Measurements from ENCODE around the gene LMTK2. TPM values are rescaled to one million over a fixed set of nuclear protein-coding genes. Genes with fewer than 3 reads are reported as not detected.

LMTK2 gene
- 10 to 100 TPM; 10.2 TPM for total RNA-seq

- Mint-ChIP-seq H3K36me3 (ENCODE audit: low read depth) (peaks cover 2% of the 10 kb centered on the region), H3K4me3 (peak within 1 kb of the TSS; percentile 95), H3K9me3 (ENCODE audit: insufficient read depth) (no peaks in the 10 kb centered on the region), H3K27ac (peak within 1 kb of the TSS; percentile 94), H3K4me1 (ENCODE audit: low read depth) (peaks cover 15% of the 10 kb centered on the region), H3K27me3 (ENCODE audit: low read depth) (no peaks in the 10 kb centered on the region)
- peak; percentile 100 for ATAC-seq
- DNase-seq: peak; percentile 95
- ChIA-PET POLR2A (interaction anchor here (1.0 to 1.5 kb wide), 2 partner anchors 59 to 144 kb away, joined by 4 to 5 read pairs; no protein-coding TSS in a partner anchor), CTCF (interaction anchor here (0.8 to 2.5 kb wide), 14 partner anchors 10 to 85 kb away, joined by 3 to 22 read pairs (median 4); no protein-coding TSS in a partner anchor)
These were observed at the start of gene LMTK2 for GRCh38 chr7:98106647-98107312. LMTK2 (plus strand) TSS chr7:98106862; CDS start chr7:98107178, 316 bp downstream.

GRCh38 chr7:98057157-98057556 lies 49.5 kb upstream of the LMTK2 start:
- no peaks in the 10 kb centered on the region for H3K27me3 Mint-ChIP-seq (ENCODE audit: low read depth)
- POLR2A ChIA-PET: no interaction called here
- no peak overlapping the region for H3K27ac Mint-ChIP-seq
- no peaks in the 10 kb centered on the region for H3K4me1 Mint-ChIP-seq (ENCODE audit: low read depth)
- H3K36me3 Mint-ChIP-seq (ENCODE audit: low read depth): no peaks in the 10 kb centered on the region
- H3K4me3 Mint-ChIP-seq: no peak overlapping the region
- DNase-seq (no peak), ATAC-seq (no peak)
- CTCF ChIA-PET: no interaction called here
- no peaks in the 10 kb centered on the region for H3K9me3 Mint-ChIP-seq (ENCODE audit: insufficient read depth)

- Mint-ChIP-seq H3K9me3 (ENCODE audit: insufficient read depth) (no peaks in the 10 kb centered on the region), H3K36me3 (ENCODE audit: low read depth) (no peaks in the 10 kb centered on the region), H3K27me3 (ENCODE audit: low read depth) (no peaks in the 10 kb centered on the region), H3K4me1 (ENCODE audit: low read depth) (no peaks in the 10 kb centered on the region), H3K4me3 (no peak overlapping the region), H3K27ac (no peak overlapping the region)
- DNase-seq (no peak), ATAC-seq (no peak)
- CTCF ChIA-PET: no interaction called here
- POLR2A ChIA-PET: no interaction called here
These were observed 48.5 kb upstream of the LMTK2 start for GRCh38 chr7:98058186-98058585.

GRCh38 chr7:98064233-98064632 lies 42.4 kb upstream of the LMTK2 start:
- CTCF ChIA-PET: no interaction called here
- no peaks in the 10 kb centered on the region for H3K4me1 Mint-ChIP-seq (ENCODE audit: low read depth)
- H3K36me3 Mint-ChIP-seq (ENCODE audit: low read depth): no peaks in the 10 kb centered on the region
- POLR2A ChIA-PET: no interaction called here
- no peak for DNase-seq
- H3K9me3 Mint-ChIP-seq (ENCODE audit: insufficient read depth): no peaks in the 10 kb centered on the region
- ATAC-seq: no peak
- H3K27ac Mint-ChIP-seq: no peak overlapping the region
- H3K27me3 Mint-ChIP-seq (ENCODE audit: low read depth): no peaks in the 10 kb centered on the region
- H3K4me3 Mint-ChIP-seq: no peak overlapping the region

GRCh38 chr7:98066208-98066607 lies 40.5 kb upstream of the LMTK2 start:
- CTCF ChIA-PET: no interaction called here
- Mint-ChIP-seq H3K27me3 (ENCODE audit: low read depth) (no peaks in the 10 kb centered on the region), H3K9me3 (ENCODE audit: insufficient read depth) (no peaks in the 10 kb centered on the region), H3K36me3 (ENCODE audit: low read depth) (no peaks in the 10 kb centered on the region), H3K4me3 (no peak overlapping the region), H3K4me1 (ENCODE audit: low read depth) (no peaks in the 10 kb centered on the region), H3K27ac (no peak overlapping the region)
- DNase-seq: no peak
- no peak for ATAC-seq
- POLR2A ChIA-PET: no interaction called here

- ATAC-seq: no peak
- DNase-seq: no peak
- CTCF ChIA-PET: no interaction called here
These were observed 39.6 kb upstream of the LMTK2 start for GRCh38 chr7:98066934-98067507.

GRCh38 chr7:98073047-98073446 lies 33.6 kb upstream of the LMTK2 start:
- DNase-seq (no peak), ATAC-seq (no peak)
- H3K9me3 Mint-ChIP-seq (ENCODE audit: insufficient read depth): no peaks in the 10 kb centered on the region
- H3K27ac Mint-ChIP-seq: no peak overlapping the region
- no peaks in the 10 kb centered on the region for H3K27me3 Mint-ChIP-seq (ENCODE audit: low read depth)
- CTCF ChIA-PET: no interaction called here
- H3K4me3 Mint-ChIP-seq: no peak overlapping the region
- no peaks in the 10 kb centered on the region for H3K4me1 Mint-ChIP-seq (ENCODE audit: low read depth)
- no peaks in the 10 kb centered on the region for H3K36me3 Mint-ChIP-seq (ENCODE audit: low read depth)
- POLR2A ChIA-PET: no interaction called here

More at GRCh38 chr7:98066934-98067507, 39.6 kb upstream of the LMTK2 start:
- POLR2A ChIA-PET: no interaction called here
- no peaks in the 10 kb centered on the region for H3K4me1 Mint-ChIP-seq (ENCODE audit: low read depth)
- no peak overlapping the region for H3K27ac Mint-ChIP-seq
- H3K27me3 Mint-ChIP-seq (ENCODE audit: low read depth): no peaks in the 10 kb centered on the region
- H3K9me3 Mint-ChIP-seq (ENCODE audit: insufficient read depth): no peaks in the 10 kb centered on the region
- H3K36me3 Mint-ChIP-seq (ENCODE audit: low read depth): no peaks in the 10 kb centered on the region
- H3K4me3 Mint-ChIP-seq: no peak overlapping the region

GRCh38 chr7:98075801-98076200 lies 30.9 kb upstream of the LMTK2 start:
- ChIA-PET POLR2A (no interaction called here), CTCF (no interaction called here)
- Mint-ChIP-seq H3K36me3 (ENCODE audit: low read depth) (no peaks in the 10 kb centered on the region), H3K27ac (no peak overlapping the region), H3K4me3 (no peak overlapping the region), H3K9me3 (ENCODE audit: insufficient read depth) (no peaks in the 10 kb centered on the region), H3K4me1 (ENCODE audit: low read depth) (no peaks in the 10 kb centered on the region), H3K27me3 (ENCODE audit: low read depth) (no peaks in the 10 kb centered on the region)
- ATAC-seq (no peak), DNase-seq (no peak)

GRCh38 chr7:98077762-98078161 lies 28.9 kb upstream of the LMTK2 start:
- ChIA-PET POLR2A (no interaction called here), CTCF (no interaction called here)
- no peak overlapping the region for H3K4me3 Mint-ChIP-seq
- ATAC-seq (no peak), DNase-seq (no peak)
- no peak overlapping the region for H3K27ac Mint-ChIP-seq
- no peaks in the 10 kb centered on the region for H3K27me3 Mint-ChIP-seq (ENCODE audit: low read depth)
- H3K36me3 Mint-ChIP-seq (ENCODE audit: low read depth): no peaks in the 10 kb centered on the region
- no peaks in the 10 kb centered on the region for H3K4me1 Mint-ChIP-seq (ENCODE audit: low read depth)
- no peaks in the 10 kb centered on the region for H3K9me3 Mint-ChIP-seq (ENCODE audit: insufficient read depth)

GRCh38 chr7:98078197-98078870 lies 28.3 kb upstream of the LMTK2 start:
- ATAC-seq (no peak), DNase-seq (no peak)
- POLR2A ChIA-PET: no interaction called here
- no peak overlapping the region for H3K27ac Mint-ChIP-seq
- H3K9me3 Mint-ChIP-seq (ENCODE audit: insufficient read depth): no peaks in the 10 kb centered on the region
- H3K27me3 Mint-ChIP-seq (ENCODE audit: low read depth): no peaks in the 10 kb centered on the region
- H3K36me3 Mint-ChIP-seq (ENCODE audit: low read depth): no peaks in the 10 kb centered on the region
- no peaks in the 10 kb centered on the region for H3K4me1 Mint-ChIP-seq (ENCODE audit: low read depth)
- H3K4me3 Mint-ChIP-seq: no peak overlapping the region
- CTCF ChIA-PET: no interaction called here

- H3K27ac Mint-ChIP-seq: no peak overlapping the region
- no peak for DNase-seq
- no peak overlapping the region for H3K4me3 Mint-ChIP-seq
- H3K4me1 Mint-ChIP-seq (ENCODE audit: low read depth): peaks cover 2% of the 10 kb centered on the region
- H3K36me3 Mint-ChIP-seq (ENCODE audit: low read depth): no peaks in the 10 kb centered on the region
- POLR2A ChIA-PET: no interaction called here
- peaks cover 2% of the 10 kb centered on the region for H3K27me3 Mint-ChIP-seq (ENCODE audit: low read depth)
- no peak for ATAC-seq
- CTCF ChIA-PET: no interaction called here
- no peaks in the 10 kb centered on the region for H3K9me3 Mint-ChIP-seq (ENCODE audit: insufficient read depth)
These were observed 26.6 kb upstream of the LMTK2 start for GRCh38 chr7:98079891-98080648.

- Mint-ChIP-seq H3K4me3 (no peak overlapping the region), H3K27ac (no peak overlapping the region), H3K9me3 (ENCODE audit: insufficient read depth) (no peaks in the 10 kb centered on the region), H3K27me3 (ENCODE audit: low read depth) (peaks cover 2% of the 10 kb centered on the region), H3K36me3 (ENCODE audit: low read depth) (no peaks in the 10 kb centered on the region), H3K4me1 (ENCODE audit: low read depth) (peaks cover 2% of the 10 kb centered on the region)
- DNase-seq (no peak), ATAC-seq (no peak)
- ChIA-PET CTCF (interaction anchor here (1.0 kb wide), 1 partner anchor 68 kb away, joined by 3 read pairs; no protein-coding TSS in a partner anchor), POLR2A (no interaction called here)
These were observed 25.3 kb upstream of the LMTK2 start for GRCh38 chr7:98081319-98081718.
